ENCODE measurements around the gene CHP1. TPM values are rescaled to one million over a fixed set of nuclear protein-coding genes. Genes with fewer than 3 reads are reported as not detected.

Gene CHP1
- total and polyA plus RNA-seq, 2 of the 8 experiments (the other 6 are each of a cell fraction or from before 2014, with no cell fraction given): 45.2 to 89.0 TPM

GRCh38 chr15:41263891-41264351, 32.9 kb downstream of the CHP1 start (continued):
- TF ChIP-seq SAP30 (IDR thresholded peaks at IDR 0.05; ENCODE audit: insufficient read depth, insufficient replicate concordance, low read length) (no peak), FOSL1 (IDR thresholded peaks at IDR 0.05; ENCODE audit: insufficient read depth, low read depth, low read length) (no peak), MAX (IDR thresholded peaks at IDR 0.05) (no peak), SUZ12 (IDR thresholded peaks at IDR 0.05; ENCODE audit: low read length) (no peak), SIX5 (IDR thresholded peaks at IDR 0.05; ENCODE audit: low read depth, low read length) (no peak), USF2 (IDR thresholded peaks at IDR 0.05; ENCODE audit: low read length) (no peak), BACH1 (IDR thresholded peaks at IDR 0.05; ENCODE audit: low read length) (peak; percentile 65), MAFK (IDR thresholded peaks at IDR 0.05; ENCODE audit: low read depth, low read length) (peak; percentile 75)
- TF ChIP-seq, protein P1, sequence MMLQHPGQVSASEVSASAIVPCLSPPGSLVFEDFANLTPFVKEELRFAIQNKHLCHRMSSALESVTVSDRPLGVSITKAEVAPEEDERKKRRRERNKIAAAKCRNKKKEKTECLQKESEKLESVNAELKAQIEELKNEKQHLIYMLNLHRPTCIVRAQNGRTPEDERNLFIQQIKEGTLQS (IDR thresholded peaks at IDR 0.05; ENCODE audit: insufficient read depth, low read depth, low read length): no peak
